ENCODE data around the gene CSMD2.

CSMD2 gene

GRCh38 chr1:33921281-33921680, 243.7 kb downstream of the CSMD2 start:
- no peak for DNase-seq (ENCODE audit: low read depth)
- TF ChIP-seq, protein P1, sequence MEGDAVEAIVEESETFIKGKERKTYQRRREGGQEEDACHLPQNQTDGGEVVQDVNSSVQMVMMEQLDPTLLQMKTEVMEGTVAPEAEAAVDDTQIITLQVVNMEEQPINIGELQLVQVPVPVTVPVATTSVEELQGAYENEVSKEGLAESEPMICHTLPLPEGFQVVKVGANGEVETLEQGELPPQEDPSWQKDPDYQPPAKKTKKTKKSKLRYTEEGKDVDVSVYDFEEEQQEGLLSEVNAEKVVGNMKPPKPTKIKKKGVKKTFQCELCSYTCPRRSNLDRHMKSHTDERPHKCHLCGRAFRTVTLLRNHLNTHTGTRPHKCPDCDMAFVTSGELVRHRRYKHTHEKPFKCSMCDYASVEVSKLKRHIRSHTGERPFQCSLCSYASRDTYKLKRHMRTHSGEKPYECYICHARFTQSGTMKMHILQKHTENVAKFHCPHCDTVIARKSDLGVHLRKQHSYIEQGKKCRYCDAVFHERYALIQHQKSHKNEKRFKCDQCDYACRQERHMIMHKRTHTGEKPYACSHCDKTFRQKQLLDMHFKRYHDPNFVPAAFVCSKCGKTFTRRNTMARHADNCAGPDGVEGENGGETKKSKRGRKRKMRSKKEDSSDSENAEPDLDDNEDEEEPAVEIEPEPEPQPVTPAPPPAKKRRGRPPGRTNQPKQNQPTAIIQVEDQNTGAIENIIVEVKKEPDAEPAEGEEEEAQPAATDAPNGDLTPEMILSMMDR (IDR thresholded peaks at IDR 0.05; ENCODE audit: control insufficient read depth, extremely low read depth, insufficient read depth), result no peak

DNA sequence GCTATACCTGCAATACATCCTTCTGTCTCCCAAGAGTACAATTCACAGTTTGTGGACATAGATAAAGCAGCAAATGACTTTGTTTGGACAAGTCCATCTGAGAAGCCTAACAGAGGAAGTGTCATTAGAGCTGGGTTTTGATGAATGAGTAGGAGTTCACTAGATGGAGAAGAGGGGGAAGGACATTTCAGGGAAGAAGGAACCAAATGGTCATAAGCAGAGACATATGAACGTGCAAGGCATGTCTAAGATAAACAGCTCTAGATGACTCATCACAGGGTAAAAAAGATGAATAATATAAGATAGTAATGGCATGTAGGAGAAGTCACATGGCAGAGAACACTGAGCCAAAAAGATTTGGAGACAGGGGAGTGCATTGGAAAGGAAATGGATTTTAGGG, 246.7 kb downstream of the CSMD2 start:
- no peak overlapping the region for H3K4me3 ChIP-seq (ENCODE audit: low read depth, low read length)
- TF ChIP-seq, protein P1 (IDR thresholded peaks at IDR 0.05; ENCODE audit: control insufficient read depth, extremely low read depth, insufficient read depth), result no peak
- DNase-seq (ENCODE audit: low read depth), result no peak

More at GRCh38 chr1:33921281-33921680, 243.7 kb downstream of the CSMD2 start:
- H3K4me3 ChIP-seq (ENCODE audit: low read depth, low read length), result no peak overlapping the region

GRCh38 chr1:33916786-33917185, 248.2 kb downstream of the CSMD2 start:
- TF ChIP-seq, protein P1 (IDR thresholded peaks at IDR 0.05; ENCODE audit: control insufficient read depth, extremely low read depth, insufficient read depth), result no peak

GRCh38 chr1:33914531-33914930, 250.5 kb downstream of the CSMD2 start:
- no peak for DNase-seq (ENCODE audit: low read depth)
- TF ChIP-seq, protein P1 (IDR thresholded peaks at IDR 0.05; ENCODE audit: control insufficient read depth, extremely low read depth, insufficient read depth), result no peak
- no peak overlapping the region for H3K4me3 ChIP-seq (ENCODE audit: low read depth, low read length)

More at GRCh38 chr1:33916786-33917185, 248.2 kb downstream of the CSMD2 start:
- no peak for DNase-seq (ENCODE audit: low read depth)
- H3K4me3 ChIP-seq (ENCODE audit: low read depth, low read length), result no peak overlapping the region

GRCh38 chr1:33908324-33908956, 256.6 kb downstream of the CSMD2 start:
- no peak overlapping the region for H3K4me3 ChIP-seq (ENCODE audit: low read depth, low read length)
- DNase-seq (ENCODE audit: low read depth), result no peak
- TF ChIP-seq, protein P1 (IDR thresholded peaks at IDR 0.05; ENCODE audit: control insufficient read depth, extremely low read depth, insufficient read depth), result no peak

DNA sequence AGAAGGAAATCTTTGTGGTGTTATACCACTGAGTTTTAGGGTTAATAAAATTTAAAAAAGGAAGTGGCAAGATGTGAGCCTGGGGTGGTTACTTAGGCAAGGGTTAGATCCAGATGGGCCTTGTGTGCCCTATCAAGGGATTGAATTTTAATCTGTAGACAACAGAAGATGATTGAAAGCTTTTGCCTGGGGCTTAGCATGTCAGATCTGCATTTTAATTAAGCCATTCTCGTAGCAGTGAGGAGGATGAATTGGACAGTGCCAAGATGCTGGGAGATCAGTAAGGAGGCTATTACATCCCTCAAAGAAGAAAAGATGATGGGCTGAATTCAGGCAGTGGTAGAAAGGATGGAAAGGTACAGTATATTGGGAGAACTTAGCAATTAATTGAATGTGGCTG, 258.9 kb downstream of the CSMD2 start:
- no peak for DNase-seq (ENCODE audit: low read depth)
- TF ChIP-seq, protein P1 (IDR thresholded peaks at IDR 0.05; ENCODE audit: control insufficient read depth, extremely low read depth, insufficient read depth), result no peak
- H3K4me3 ChIP-seq (ENCODE audit: low read depth, low read length), result no peak overlapping the region

- no peak for DNase-seq (ENCODE audit: low read depth)
- TF ChIP-seq, protein P1 (IDR thresholded peaks at IDR 0.05; ENCODE audit: control insufficient read depth, extremely low read depth, insufficient read depth), result no peak
- no peak overlapping the region for H3K4me3 ChIP-seq (ENCODE audit: low read depth, low read length)
These were observed 259.8 kb downstream of the CSMD2 start for GRCh38 chr1:33905241-33905640.

Measured in LNCaP clone FGC (cell line).